ENCODE data around the gene AMELY. TPM values are rescaled to one million over a fixed set of nuclear protein-coding genes. Genes with fewer than 3 reads are reported as not detected.
"Not testable (repeated sequence)": the region's sequence is repeated elsewhere in the genome, so short reads cannot be mapped to it uniquely, and the experiment has no call there.

Gene AMELY, protein sequence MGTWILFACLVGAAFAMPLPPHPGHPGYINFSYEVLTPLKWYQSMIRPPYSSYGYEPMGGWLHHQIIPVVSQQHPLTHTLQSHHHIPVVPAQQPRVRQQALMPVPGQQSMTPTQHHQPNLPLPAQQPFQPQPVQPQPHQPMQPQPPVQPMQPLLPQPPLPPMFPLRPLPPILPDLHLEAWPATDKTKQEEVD
- total RNA-seq: not detected
- long read RNA-seq: 0 reads

DNA sequence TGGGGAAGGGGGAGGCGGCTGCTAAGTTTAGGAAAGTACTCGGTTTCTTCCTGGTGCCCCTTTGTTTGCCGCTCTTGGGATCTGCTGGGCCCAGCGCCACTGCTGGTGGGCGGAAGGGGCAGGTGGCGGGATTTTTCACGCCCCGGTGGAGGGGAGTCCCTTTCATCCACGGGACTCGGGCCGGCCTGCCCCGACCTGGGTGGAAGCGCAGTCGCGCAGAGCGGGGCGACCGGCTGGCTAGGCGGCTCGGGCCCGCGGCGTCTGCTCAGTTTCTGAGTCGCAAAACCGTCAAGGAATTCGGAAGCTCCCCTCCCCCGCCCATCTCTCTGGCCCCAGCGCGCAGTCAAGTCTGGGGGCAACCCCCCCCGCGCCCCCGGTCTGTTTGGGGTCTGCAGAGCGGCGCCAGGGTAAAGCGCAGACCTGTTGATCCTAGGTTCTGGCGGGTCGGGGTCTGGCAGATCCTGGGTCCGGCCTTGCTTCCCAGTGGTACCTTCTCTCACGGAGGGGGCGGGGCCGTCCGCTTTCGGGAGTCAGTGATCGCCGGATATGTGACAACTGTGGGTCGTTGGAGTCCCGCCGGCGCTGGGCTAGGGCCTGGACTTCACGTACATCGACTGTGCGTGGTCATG, at the start of gene AMELY:
AMELY (minus strand) TSS at position 500 of the 629 bp plus-strand sequence. CDS start 39,144 bp downstream, outside the sequence.
- DNase-seq (ENCODE audit: low spot score): no peak
- intact Hi-C loops (cut with DNase I): no loop called here

DNA sequence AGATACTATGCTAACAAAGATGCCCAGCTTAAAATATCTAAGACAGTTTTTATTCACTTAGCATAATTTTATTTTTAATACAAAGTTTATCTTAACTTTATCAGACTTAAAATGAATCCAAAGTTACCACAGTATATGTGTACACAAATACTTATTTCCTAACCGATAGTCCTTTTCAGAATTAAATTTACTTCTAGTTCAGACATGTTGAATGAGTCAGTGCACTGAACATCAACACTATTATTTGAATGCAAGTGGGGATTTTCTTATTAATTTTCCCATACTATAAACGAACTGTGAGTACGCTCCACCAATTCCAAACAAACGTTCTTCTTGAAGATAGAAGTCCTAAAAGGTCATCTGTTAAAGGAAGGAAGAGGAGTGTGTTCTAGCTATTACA, 38.4 kb upstream of the AMELY start:
- DNase-seq (ENCODE audit: low spot score): no peak
- intact Hi-C loops (cut with DNase I): no loop called here

DNA sequence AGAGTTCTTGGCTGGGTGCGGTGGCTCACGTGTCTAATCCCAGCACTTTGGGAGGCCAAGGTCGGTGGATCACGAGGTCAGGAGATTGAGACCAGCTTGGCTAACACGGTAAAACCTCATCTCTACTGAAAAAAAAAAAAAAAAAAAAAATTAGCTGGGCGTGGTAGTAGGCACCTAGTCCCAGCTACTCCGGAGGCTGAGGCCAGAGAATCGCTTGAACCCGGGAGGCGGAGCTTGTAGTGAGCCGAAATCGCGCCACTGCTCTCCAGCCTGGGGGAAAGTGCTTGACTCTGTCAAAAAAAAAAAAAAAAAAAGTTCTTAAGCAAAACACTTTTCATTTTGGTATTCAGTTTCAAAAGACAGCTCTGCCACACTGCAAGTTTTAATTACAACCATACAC, 36.8 kb upstream of the AMELY start:
- intact Hi-C loops (cut with DNase I): no loop called here
- no peak for DNase-seq (ENCODE audit: low spot score)

DNA sequence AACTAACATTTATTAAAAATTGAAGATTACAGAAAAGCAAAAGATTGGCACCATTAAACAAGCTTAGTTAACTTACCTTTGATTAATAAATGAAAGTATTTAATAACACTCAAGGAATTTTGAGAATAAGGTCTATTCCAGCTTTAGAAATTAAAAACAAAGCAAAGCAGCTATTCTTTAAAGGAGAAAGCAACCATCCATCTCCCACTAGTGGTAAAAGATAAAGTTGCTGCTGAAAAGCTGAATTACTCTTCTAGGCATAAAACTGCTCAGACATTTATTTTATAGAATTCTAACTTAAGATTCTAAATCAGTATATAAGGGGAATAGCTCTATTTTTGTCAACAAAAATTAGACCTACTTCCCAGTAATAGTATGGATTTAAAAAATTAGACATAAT, 36.1 kb upstream of the AMELY start:
- intact Hi-C loops (cut with DNase I): no loop called here
- DNase-seq (ENCODE audit: low spot score): no peak

DNA sequence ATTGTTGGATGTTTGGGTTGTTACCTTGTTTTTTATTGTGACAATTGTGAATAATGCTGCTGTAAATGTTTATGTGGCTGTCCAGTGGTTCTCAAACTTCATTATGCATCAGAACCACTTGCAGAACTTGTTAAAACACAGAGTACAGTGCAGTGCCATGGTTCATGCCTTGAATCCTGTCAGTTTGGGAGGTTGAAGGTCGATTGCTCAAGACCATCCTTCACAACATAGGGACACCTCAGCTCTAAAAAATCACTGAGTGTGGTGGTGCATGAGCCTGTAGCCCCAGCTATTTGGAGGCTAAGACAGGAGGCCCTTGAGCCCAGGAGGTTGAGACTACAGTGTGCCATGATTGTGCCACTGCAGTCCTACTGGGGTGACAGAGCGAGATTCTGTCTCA, 23.9 kb upstream of the AMELY start:
- no peak for DNase-seq (ENCODE audit: low spot score)
- intact Hi-C loops (cut with DNase I): no loop called here

DNA sequence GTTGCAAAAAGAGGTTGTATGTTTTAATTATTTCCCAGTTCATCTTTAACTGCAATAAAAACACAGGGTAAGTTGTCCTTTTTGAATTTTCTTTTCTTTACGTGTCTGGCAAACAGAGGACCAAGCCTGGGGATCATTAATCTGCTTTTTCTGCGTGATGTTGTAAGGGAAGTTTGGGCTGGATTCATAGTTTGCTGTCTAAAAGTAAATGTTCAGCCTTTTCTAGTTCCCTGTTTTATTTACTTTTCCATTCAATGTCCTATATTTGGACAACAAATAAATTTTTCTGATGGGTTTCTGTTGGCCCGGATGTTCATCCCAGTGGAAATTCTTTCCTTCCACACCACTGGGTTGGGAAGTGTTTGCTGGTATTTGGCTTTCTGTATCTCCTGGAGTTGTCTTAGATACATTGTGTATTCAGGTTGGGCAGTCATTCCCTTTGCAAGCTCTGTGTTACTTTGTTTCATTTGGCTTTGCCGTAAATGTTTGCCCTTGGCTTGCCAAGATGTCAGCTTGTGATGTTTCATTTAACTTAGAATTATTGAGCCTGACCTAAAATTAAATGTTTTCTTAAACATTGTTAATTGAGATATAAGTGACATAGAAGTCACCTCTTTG, 20.3 kb upstream of the AMELY start:
- intact Hi-C loops (cut with DNase I): no loop called here
- DNase-seq (ENCODE audit: low spot score): no peak

DNA sequence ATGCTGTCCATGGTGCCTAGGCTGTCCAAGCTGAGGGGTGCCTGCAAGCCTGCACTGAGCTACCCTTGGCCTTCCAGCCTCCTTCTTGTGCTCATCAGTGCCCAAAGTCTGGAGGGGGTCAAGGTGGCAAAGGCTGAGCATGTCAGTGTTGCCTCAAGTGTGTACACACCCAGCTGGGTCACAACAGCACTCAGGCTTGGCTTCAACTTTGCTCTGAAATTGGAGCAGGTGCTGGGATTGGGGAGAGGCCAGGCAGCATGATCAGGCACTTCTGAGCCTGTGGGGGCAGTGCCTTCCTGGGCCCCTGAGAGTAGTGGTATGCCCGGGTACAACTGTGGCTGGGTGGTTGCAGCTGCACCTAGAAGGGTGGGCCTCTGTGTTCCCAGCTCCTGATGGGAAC, 17.7 kb upstream of the AMELY start:
- intact Hi-C loops (cut with DNase I): no loop called here
- no peak for DNase-seq (ENCODE audit: low spot score)

DNA sequence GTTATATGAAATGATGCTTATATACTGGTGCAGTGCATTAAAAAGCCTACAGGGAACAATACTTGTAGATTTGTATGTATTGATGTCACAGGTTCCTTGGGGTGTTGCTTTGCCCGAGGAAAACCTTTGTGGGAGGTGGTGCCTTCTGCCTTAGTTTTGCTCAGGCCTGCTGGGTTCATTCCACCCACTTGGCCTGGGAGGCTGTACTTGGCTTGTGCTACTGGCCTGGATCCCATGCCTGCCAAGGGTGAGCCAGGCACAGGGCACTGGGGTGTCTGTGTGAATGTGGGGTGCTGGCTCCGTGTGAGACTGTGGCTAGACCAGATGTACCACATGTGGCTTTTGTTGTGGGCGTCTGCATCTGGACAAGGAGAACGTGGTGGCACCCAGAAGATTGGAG, 16.7 kb upstream of the AMELY start:
- DNase-seq (ENCODE audit: low spot score): no peak
- intact Hi-C loops (cut with DNase I): no loop called here

DNA sequence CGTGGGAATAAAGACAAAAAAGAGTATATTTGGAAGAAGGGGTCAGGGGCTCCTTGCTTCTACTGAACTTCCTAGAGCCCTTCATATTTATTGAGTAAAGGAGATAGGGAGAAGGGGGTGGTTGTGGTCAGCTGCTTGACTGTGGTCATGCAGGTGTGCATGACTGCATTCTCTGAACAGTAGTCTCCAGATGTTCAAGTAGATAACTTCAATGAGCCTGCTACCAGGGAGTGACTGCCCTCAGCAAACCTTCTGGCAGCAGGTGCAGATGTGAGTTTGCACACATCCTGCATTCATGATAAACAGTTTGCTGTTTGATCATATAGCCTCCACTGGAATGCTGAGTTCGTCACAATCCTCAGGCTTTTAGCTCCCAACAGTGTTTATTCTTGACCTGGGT, 9.5 kb upstream of the AMELY start:
- intact Hi-C loops (cut with DNase I): no loop called here
- no peak for DNase-seq (ENCODE audit: low spot score)

DNA sequence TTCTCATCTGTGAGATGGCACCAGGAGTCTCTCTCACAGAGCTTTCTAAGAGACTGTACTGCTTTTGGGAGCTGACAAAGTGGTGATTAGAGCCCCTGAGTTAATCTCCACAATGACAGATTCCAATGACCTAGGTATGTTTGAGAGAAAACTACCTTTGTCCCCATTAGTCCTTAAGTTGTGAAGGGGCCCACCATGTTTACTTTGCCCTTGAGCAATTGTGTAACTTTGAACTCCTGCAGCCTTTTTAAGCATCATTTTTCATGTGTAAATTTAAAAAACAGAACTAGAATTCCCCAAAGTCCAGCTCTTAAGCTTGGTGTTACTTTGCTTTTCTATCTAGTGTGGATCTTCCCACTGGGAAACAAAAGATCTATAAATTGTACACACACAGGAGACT, 1.8 kb upstream of the AMELY start:
- DNase-seq (ENCODE audit: low spot score): no peak
- intact Hi-C loops (cut with DNase I): no loop called here

DNA sequence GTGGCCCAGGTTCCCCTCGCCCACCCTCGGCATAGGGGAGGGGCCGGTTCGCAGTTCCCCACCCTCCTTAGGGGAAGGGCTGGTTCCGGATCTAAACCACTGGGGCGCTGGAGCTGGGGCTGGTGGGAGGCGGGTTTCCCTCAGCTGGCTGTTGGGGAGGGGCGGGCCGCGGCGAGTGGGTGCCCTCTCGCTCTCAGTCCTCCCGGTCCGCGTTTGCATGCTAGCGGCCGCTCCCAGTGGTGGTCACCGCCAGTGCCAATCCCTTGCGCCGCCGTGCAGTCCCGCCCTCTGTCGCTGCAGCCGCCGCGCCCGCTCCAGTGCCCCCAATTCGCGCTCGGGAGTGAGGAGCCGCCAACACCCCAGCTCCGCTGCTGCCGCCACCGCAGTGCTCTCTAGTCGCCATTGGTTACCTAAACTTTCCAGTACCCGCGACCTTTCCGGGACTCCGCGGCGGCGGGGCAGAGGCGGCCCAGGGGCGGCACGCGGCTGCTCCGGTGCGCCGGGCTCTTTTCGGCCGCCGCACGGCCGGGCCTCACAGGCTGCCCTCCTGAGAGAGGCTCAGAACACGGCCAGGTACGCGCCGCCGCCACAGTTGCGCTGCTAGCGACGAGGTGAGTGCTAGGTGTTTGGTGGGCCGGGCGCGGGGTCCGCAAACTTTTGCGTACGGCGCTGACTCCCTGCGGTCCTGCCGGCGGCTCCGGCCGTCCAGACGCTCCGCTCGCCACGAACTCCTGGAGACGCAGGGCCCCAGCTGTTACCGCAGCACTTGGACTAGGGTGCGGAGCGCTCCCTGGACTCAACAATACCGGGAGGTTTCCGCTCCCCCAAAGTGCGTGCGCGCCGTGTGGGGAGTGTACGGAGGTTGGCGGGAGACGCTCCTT, 940 bp downstream of the AMELY start, which contains the start of gene TBL1Y:
TBL1Y (plus strand) TSS at position 326 of the 881 bp plus-strand sequence. CDS start 114,388 bp downstream, outside the sequence.
- intact Hi-C loops (cut with DNase I): no loop called here
- DNase-seq (ENCODE audit: low spot score): no peak

DNA sequence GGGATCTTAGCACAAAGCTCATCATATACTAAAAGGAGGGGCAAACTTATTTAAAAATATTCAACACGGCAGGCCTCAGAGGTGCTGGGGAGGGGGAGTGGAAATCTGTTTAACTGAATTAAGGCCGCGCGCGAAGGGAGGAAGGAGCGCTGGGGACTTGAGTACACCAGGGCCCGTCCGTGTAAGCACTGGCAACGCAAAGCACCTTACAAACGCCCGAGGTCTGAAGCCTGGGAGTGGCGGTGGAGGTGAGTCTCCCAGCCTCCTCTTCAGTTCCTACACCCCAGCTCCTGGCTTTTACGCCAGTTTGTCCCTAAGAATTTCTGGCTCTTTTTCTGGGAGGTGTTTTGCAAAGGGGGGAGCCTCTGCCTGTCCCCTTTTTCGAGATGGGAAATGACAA, 1.7 kb downstream of the AMELY start:
- no peak for DNase-seq (ENCODE audit: low spot score)
- intact Hi-C loops (cut with DNase I): no loop called here

DNA sequence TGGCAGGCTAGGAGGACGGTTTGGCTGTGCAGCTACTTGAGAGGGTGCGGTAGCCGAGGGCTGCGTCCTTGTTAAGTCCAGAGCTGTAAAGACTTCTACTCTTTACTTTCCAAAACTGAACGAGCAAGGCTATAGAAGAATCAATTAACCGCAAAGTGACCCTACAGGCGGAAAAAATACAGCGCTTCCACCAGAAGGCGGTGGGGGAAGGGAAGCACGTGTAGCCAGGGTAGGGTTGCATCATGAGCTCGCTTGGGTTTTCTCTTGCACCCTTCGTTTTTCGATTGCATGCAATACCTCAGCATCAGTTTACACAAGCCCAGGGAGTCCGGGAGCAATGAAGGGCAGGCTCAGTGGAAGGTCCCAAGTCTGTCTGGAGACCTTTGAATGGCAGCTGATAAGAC, 2.4 kb downstream of the AMELY start:
- intact Hi-C loops (cut with DNase I): no loop called here
- no peak for DNase-seq (ENCODE audit: low spot score)

DNA sequence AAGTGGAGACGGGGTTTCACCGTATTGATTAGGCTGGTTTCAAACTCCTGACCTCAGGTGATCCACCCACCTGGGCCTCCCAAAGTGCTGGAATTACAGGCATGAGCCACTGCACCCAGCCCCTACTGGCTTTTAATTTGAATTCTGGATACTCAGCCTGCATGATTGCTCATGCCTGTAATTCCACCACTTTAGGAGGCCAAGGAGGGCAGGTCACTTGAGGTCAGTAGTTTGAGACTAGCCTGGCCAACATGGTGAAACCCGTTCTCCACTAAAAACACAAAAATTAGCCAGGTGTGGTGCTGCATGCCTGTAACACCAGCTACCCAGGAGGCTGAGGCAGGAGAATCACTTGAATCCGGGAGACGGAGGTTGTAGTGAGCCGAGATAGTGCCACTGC, 3.5 kb downstream of the AMELY start:
- DNase-seq (ENCODE audit: low spot score); intact Hi-C loops (cut with DNase I): not testable (repeated sequence)

DNA sequence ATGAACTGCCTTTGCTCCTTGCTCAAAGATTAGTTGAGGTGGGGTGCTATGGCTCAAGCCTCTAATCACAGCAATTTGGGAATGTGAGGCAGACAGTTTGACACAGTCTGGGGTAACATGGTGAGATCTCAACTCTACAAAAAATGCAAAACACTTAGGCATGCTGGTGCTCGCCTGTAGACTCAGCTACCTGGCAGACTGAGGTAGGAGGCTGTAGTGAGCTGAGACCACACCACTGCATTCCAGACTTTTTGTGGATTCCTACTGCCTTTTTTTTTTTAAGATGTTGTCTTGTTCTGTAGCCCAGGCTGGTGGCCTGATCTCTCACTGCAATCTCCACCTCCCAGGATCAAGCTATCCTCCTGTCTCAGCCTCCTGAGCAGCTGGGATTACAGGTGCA, 4.0 kb downstream of the AMELY start:
- intact Hi-C loops (cut with DNase I): no loop called here

DNA sequence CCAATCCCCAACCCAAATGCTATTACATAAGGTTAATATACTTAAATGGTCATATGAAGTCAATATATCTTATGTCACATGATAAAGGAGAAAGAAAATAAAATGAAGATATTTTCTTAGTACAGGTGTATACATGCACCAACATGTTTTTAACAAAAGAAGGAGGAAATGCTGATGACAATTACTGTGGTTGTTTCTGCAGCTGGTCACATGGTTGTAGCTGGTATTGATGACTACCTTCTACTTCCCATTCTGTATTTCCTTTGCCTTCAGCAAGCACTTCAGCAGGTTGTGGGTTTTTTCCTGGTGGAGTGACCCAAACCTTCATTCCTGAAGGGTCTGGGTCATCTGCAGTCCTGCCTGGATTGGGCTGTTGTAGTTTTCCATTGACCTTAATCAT, 9.4 kb downstream of the AMELY start:
- intact Hi-C loops (cut with DNase I); DNase-seq (ENCODE audit: low spot score): not testable (repeated sequence)

More for the DNA sequence above, 4.0 kb downstream of the AMELY start:
- DNase-seq (ENCODE audit: low spot score): no peak

DNA sequence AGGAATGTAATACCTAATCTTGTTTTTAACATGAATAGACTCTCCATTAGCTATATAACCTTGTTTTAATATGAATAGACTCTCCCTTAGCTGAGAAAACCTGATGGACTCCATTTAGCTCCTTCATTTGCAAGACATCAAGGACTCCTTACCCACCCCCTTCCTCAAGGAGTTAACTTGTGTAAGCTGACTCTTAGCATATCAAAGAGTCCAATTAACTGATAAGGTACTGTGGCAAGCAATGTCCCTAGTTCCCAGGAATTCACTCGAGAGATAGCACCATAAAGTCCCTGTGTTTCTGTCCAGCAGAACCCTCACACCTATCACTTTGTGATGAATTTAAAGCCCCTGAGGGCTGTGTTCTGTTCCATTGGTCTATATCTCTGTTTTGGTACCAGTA, 16.3 kb downstream of the AMELY start:
- intact Hi-C loops (cut with DNase I): no loop called here
- DNase-seq (ENCODE audit: low spot score): no peak

DNA sequence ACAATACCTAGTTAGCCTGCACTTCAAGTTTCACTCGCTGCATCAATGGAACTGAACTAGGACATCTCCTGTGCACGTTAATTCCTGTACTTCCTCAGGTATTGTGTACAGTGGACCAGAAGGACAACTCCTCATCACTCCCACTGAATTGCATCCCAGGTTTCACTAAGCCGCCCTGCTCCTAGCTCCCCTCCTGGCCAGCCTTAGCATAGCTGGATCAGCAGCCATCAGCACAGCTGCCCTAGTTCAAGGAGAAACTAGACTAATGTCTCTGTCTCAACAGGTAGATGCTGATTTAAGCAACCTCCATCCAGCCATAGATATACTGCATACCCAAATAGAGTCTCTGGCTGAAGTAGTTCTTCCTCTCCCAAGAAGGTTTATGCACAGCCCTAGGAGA, 17.1 kb downstream of the AMELY start:
- intact Hi-C loops (cut with DNase I): no loop called here
- DNase-seq (ENCODE audit: low spot score): no peak

DNA sequence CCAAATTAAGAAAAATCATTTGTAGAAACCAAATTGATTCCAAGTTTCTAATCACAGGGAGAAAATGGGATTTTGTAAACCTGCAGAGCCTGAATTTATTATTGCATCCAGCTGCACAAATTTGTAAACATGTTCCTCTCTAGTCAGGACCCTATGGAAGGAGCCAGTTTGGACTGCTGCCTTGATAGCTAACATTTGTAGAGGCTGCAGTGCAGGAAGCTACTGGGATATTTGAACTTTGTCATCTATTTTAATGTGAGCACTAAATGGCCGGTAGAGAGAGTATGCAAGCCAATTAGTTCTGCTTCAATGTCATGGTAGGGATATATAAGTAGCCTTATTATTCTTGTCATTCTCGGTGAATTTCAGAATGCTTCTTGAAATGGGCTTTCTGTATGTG, 62.2 kb downstream of the AMELY start:
- DNase-seq (ENCODE audit: low spot score): no peak
- intact Hi-C loops (cut with DNase I): no loop called here

DNA sequence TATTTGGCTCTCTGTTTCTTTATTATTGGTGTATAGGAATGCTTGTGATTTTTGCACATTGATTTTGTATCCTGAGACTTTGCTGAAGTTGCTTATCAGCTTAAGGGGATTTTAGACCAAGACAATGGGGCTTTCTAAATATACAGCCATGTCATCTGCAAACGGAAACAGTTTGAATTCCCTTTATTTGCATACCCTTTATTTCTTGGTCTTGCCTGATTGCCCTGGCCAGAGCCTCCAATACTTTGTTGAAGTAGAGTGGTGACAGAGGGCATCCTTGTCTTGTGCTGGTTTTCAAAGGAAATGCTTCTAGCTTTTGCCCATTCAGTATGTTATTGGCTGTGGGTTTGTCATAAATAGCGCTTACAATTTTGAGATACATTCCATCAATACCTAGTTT, 68.9 kb downstream of the AMELY start:
- intact Hi-C loops (cut with DNase I); DNase-seq (ENCODE audit: low spot score): not testable (repeated sequence)
